ENCODE data around the gene NOX5.

NOX5 gene

DNA sequence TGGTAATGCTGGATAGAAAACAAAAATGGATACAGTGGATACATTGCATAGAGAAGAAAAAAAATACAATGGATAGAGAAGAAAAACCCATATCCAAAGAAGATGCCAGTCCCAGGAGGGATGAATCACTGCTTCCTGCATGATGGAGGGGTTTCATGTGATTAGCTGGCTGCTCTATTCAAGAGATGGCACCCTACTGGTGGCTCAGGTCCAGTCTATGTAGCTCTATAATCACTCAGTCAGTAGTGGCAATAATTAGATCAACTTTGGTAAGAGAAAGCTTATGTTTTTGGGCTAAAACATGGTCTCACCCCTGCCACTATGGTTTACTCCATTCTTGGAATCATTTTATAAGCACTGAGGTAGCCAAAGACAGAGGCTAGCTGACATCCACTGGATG, 33.7 kb upstream of the NOX5 start:
- peaks cover 0 to 7% of the 10 kb centered on the region in 2 donors for H3K9me3 ChIP-seq (ENCODE audit: control insufficient read depth in 1 of 2, low read length in 2 of 2)
- no peak overlapping the region for H3K4me3 ChIP-seq (ENCODE audit: low read depth in 1 of 2, low read length in 2 of 2)
- no peak overlapping the region for H3K27ac ChIP-seq (ENCODE audit: low read depth, low read length)
- H3K36me3 ChIP-seq (ENCODE audit: control insufficient read depth in 1 of 2, insufficient read depth in 2 of 2, low read length in 2 of 2) = no peaks in the 10 kb centered on the region
- peaks cover 0 to 4% of the 10 kb centered on the region in 2 donors for H3K27me3 ChIP-seq (ENCODE audit: control insufficient read depth in 1 of 2, insufficient read depth in 2 of 2, low read length in 2 of 2)
- H3K9ac ChIP-seq (ENCODE audit: low read depth in 1 of 2, low read length in 2 of 2) = no peak overlapping the region
- H3K4me1 ChIP-seq (ENCODE audit: control insufficient read depth in 1 of 2, insufficient read depth in 2 of 2, low read length in 2 of 2) = no peaks in the 10 kb centered on the region

DNA sequence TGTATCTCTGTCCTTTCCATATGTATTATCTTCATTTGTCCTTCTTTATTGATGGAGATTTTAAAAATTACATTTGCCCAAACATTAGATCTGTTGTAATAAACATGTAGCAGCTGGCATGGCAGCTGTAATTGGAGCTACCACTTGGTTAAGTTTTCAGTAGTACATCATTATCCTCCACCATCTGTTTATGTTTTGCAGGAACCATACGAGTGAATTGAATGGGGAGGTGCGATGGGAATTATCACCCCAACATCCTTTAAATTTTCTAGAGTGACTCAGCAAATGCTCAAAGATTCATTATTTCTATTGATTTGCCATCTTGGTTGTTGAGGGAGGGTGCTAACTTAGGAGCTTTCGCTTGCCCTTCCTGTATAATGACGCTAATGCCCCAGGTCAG, 32.6 kb upstream of the NOX5 start:
- Histone ChIP-seq H3K4me1 (ENCODE audit: control insufficient read depth in 1 of 2, insufficient read depth in 2 of 2, low read length in 2 of 2) (no peaks in the 10 kb centered on the region), H3K27ac (ENCODE audit: low read depth, low read length) (no peak overlapping the region), H3K9ac (ENCODE audit: low read depth in 1 of 2, low read length in 2 of 2) (no peak overlapping the region), H3K9me3 (ENCODE audit: control insufficient read depth in 1 of 2, low read length in 2 of 2) (peaks cover 0 to 7% of the 10 kb centered on the region in 2 donors), H3K4me3 (ENCODE audit: low read depth in 1 of 2, low read length in 2 of 2) (no peak overlapping the region), H3K27me3 (ENCODE audit: control insufficient read depth in 1 of 2, insufficient read depth in 2 of 2, low read length in 2 of 2) (peaks cover 0 to 4% of the 10 kb centered on the region in 2 donors), H3K36me3 (ENCODE audit: control insufficient read depth in 1 of 2, insufficient read depth in 2 of 2, low read length in 2 of 2) (no peaks in the 10 kb centered on the region)

DNA sequence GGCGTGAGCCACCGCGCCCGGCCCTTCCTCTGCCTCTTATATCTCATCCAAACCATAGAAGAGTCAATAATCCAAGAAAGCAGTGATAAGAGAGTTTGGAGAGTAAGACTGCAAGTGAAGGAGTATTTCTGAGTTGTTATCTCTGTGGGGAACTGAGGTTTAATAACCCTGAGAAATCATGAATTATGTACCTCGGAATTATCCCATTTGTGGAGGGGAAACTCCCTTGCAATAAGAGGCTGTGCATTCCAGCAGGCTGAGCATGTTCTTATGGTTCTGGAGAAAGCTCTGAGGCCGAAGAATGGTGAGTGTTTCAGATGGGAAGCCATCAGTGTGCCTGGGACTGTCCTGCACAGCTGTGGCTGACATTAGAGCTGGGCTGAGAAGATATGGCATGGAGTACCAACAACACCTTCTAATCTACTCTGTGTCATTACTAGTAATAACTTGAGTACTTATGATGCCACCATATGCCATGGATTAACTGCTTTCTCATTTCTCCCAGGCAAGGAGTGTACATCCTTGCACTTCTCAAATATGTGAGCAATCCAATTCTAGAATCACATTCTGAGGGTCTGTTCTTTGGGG, 31.4 kb upstream of the NOX5 start:
- peaks cover 0 to 7% of the 10 kb centered on the region in 2 donors for H3K9me3 ChIP-seq (ENCODE audit: control insufficient read depth in 1 of 2, low read length in 2 of 2)
- H3K36me3 ChIP-seq (ENCODE audit: control insufficient read depth in 1 of 2, insufficient read depth in 2 of 2, low read length in 2 of 2) = no peaks in the 10 kb centered on the region
- H3K27me3 ChIP-seq (ENCODE audit: control insufficient read depth in 1 of 2, insufficient read depth in 2 of 2, low read length in 2 of 2) = peaks cover 0 to 4% of the 10 kb centered on the region in 2 donors
- no peak overlapping the region for H3K27ac ChIP-seq (ENCODE audit: low read depth, low read length)
- H3K4me1 ChIP-seq (ENCODE audit: control insufficient read depth in 1 of 2, insufficient read depth in 2 of 2, low read length in 2 of 2) = no peaks in the 10 kb centered on the region
- H3K9ac ChIP-seq (ENCODE audit: low read depth in 1 of 2, low read length in 2 of 2) = no peak overlapping the region
- no peak overlapping the region for H3K4me3 ChIP-seq (ENCODE audit: low read depth in 1 of 2, low read length in 2 of 2)

DNA sequence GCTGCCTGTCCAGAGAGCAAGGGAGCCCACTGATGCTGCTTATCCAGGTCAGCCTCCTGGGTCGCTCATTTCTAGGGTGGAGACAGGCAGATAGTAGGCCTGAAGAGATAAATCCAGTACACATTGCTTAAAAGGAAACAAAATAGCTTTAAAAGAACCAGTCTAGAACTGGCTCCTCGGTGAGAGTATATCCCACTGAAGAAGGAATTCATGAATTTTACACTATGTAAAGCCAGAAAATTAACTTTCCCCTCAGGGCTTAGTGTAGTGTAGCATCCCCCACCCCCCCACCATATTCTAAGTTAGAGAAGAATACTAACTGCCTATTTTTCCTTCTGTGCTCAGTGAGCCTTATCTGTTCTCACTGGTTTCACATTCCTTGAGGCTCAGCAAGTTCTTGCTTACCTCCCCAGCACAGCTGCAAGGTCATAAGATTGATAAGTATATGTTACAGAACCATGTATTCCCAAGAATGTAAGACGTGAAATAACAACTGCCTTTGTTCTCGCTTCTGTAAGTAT, 30.5 kb upstream of the NOX5 start:
- H3K9ac ChIP-seq (ENCODE audit: low read depth in 1 of 2, low read length in 2 of 2) = no peak overlapping the region
- H3K36me3 ChIP-seq (ENCODE audit: control insufficient read depth in 1 of 2, insufficient read depth in 2 of 2, low read length in 2 of 2) = no peaks in the 10 kb centered on the region
- H3K4me3 ChIP-seq (ENCODE audit: low read depth in 1 of 2, low read length in 2 of 2) = no peak overlapping the region
- no peaks in the 10 kb centered on the region for H3K4me1 ChIP-seq (ENCODE audit: control insufficient read depth in 1 of 2, insufficient read depth in 2 of 2, low read length in 2 of 2)
- H3K9me3 ChIP-seq (ENCODE audit: control insufficient read depth in 1 of 2, low read length in 2 of 2) = peaks cover 0 to 3% of the 10 kb centered on the region in 2 donors
- H3K27ac ChIP-seq (ENCODE audit: low read depth, low read length) = no peak overlapping the region
- H3K27me3 ChIP-seq (ENCODE audit: control insufficient read depth in 1 of 2, insufficient read depth in 2 of 2, low read length in 2 of 2) = peaks cover 0 to 4% of the 10 kb centered on the region in 2 donors

DNA sequence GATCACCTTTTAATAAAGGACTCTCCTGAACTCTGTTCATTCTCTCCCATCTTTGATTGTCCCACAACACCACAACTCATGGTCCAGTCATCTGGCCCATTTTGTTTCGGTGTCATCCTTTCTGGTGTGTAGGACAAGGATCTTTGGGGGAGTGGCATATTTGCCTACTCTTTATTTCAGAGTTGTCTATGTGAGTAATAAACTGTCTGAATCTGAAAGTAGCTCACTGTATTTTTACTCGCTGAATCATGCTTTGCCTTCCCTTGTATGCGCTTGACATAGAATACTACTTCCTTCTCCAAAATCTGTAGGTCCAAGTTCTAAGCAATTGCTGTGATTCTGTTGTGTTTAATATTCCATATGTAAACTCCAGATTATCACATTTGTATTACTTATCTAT, 29.9 kb upstream of the NOX5 start:
- Histone ChIP-seq H3K27ac (ENCODE audit: low read depth, low read length) (no peak overlapping the region), H3K36me3 (ENCODE audit: control insufficient read depth in 1 of 2, insufficient read depth in 2 of 2, low read length in 2 of 2) (no peaks in the 10 kb centered on the region), H3K9me3 (ENCODE audit: control insufficient read depth in 1 of 2, low read length in 2 of 2) (no peaks in the 10 kb centered on the region), H3K4me1 (ENCODE audit: control insufficient read depth in 1 of 2, insufficient read depth in 2 of 2, low read length in 2 of 2) (no peaks in the 10 kb centered on the region), H3K4me3 (ENCODE audit: low read depth in 1 of 2, low read length in 2 of 2) (no peak overlapping the region), H3K27me3 (ENCODE audit: control insufficient read depth in 1 of 2, insufficient read depth in 2 of 2, low read length in 2 of 2) (peaks cover 0 to 4% of the 10 kb centered on the region in 2 donors), H3K9ac (ENCODE audit: low read depth in 1 of 2, low read length in 2 of 2) (no peak overlapping the region)

DNA sequence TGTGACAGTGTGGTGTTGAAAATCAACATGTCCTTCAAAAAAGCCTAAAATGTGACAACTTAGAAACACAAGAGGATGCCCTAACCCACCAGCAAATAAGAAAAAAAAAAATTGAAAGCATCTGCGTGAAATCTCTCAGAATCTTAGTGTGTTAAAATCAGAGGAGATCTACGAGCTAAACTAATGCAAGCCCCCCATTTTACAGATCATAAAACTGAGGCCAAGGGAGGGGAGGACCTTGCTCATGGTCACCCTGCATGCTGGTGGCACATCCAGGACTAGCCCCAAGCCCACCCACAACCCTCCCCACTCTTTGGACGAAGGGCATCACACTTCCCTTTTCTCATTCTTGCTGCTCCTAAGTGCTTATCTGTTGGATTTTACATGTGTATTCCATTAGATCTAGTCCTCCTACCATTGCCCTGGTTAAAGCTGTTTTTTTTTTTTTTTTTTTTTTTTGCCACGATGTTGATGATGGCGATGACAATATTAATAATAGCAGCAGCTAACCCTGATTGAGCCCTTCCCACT, 29.1 kb upstream of the NOX5 start:
- no peaks in the 10 kb centered on the region for H3K36me3 ChIP-seq (ENCODE audit: control insufficient read depth in 1 of 2, insufficient read depth in 2 of 2, low read length in 2 of 2)

DNA sequence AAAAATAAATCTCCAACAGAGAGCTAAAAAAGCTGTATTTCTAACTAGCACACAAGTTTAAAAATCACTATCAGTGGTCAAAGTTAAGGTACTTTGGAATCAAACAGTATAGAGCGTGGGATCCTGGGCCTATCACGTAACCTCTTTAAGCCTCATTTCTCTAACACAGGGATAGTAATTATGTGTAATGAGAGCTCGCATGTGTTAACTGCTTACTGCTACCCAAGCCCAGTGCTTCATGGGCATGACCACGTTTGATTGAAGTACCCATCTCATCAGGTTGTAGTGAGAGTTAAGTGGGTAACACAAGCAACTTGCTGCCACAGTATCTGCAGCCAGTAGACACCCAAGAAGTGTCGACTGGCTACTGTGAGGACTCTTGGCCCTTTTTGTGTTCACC, 28.2 kb upstream of the NOX5 start:
- Histone ChIP-seq H3K9me3 (ENCODE audit: control insufficient read depth in 1 of 2, low read length in 2 of 2) (no peaks in the 10 kb centered on the region), H3K4me3 (ENCODE audit: low read depth in 1 of 2, low read length in 2 of 2) (no peak overlapping the region), H3K36me3 (ENCODE audit: control insufficient read depth in 1 of 2, insufficient read depth in 2 of 2, low read length in 2 of 2) (no peaks in the 10 kb centered on the region), H3K27ac (ENCODE audit: low read depth, low read length) (no peak overlapping the region), H3K9ac (ENCODE audit: low read depth in 1 of 2, low read length in 2 of 2) (no peak overlapping the region), H3K27me3 (ENCODE audit: control insufficient read depth in 1 of 2, insufficient read depth in 2 of 2, low read length in 2 of 2) (no peaks in the 10 kb centered on the region), H3K4me1 (ENCODE audit: control insufficient read depth in 1 of 2, insufficient read depth in 2 of 2, low read length in 2 of 2) (no peaks in the 10 kb centered on the region)

More for the DNA sequence above, 29.1 kb upstream of the NOX5 start:
- Histone ChIP-seq H3K27me3 (ENCODE audit: control insufficient read depth in 1 of 2, insufficient read depth in 2 of 2, low read length in 2 of 2) (peaks cover 0 to 4% of the 10 kb centered on the region in 2 donors), H3K9ac (ENCODE audit: low read depth in 1 of 2, low read length in 2 of 2) (no peak overlapping the region), H3K4me1 (ENCODE audit: control insufficient read depth in 1 of 2, insufficient read depth in 2 of 2, low read length in 2 of 2) (no peaks in the 10 kb centered on the region), H3K4me3 (ENCODE audit: low read depth in 1 of 2, low read length in 2 of 2) (no peak overlapping the region), H3K27ac (ENCODE audit: low read depth, low read length) (no peak overlapping the region), H3K9me3 (ENCODE audit: control insufficient read depth in 1 of 2, low read length in 2 of 2) (no peaks in the 10 kb centered on the region)

DNA sequence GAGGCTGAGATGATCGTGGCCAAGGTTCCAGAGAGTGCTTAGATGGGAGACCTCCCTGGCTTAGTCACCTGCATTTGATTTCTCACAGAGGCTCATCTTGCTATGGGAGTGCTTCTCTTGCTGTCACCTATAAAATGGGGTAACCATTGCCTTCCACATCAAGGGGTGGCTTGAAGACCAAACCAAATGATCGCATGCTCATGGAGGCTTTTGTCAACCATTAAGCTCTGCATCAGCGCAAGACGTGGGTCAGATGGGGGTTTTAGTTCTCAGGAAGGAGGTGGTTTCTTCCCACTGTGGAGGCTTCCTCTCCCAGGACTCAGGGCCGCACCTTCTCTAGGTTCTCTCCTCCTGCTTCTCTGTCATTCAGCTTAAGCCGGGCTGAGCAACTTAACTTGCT, 27.4 kb upstream of the NOX5 start:
- no peak overlapping the region for H3K27ac ChIP-seq (ENCODE audit: low read depth, low read length)
- no peak overlapping the region for H3K4me3 ChIP-seq (ENCODE audit: low read depth in 1 of 2, low read length in 2 of 2)
- H3K4me1 ChIP-seq (ENCODE audit: control insufficient read depth in 1 of 2, insufficient read depth in 2 of 2, low read length in 2 of 2) = no peaks in the 10 kb centered on the region
- H3K27me3 ChIP-seq (ENCODE audit: control insufficient read depth in 1 of 2, insufficient read depth in 2 of 2, low read length in 2 of 2) = no peaks in the 10 kb centered on the region
- no peaks in the 10 kb centered on the region for H3K36me3 ChIP-seq (ENCODE audit: control insufficient read depth in 1 of 2, insufficient read depth in 2 of 2, low read length in 2 of 2)
- no peak overlapping the region for H3K9ac ChIP-seq (ENCODE audit: low read depth in 1 of 2, low read length in 2 of 2)
- no peaks in the 10 kb centered on the region for H3K9me3 ChIP-seq (ENCODE audit: control insufficient read depth in 1 of 2, low read length in 2 of 2)

DNA sequence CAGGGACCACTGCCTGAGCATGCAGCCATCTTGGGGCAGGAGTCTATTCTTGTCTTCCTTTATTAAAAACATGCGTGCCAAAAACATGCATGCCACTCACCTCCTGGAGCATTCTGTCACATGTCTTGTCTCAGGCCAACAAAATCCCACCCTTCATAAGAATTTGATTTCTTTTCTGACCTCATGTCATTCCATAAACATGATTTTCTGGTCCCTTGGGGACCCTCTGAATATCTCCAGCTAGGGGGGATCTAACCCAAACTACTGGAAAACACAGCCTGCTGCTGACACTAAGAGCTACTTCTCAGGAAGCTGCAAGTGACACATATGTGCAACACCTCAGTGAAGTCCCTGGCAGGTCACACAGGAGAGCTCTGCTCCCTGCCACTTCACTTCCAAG, 26.8 kb upstream of the NOX5 start:
- no peaks in the 10 kb centered on the region for H3K9me3 ChIP-seq (ENCODE audit: control insufficient read depth in 1 of 2, low read length in 2 of 2)
- H3K27ac ChIP-seq (ENCODE audit: low read depth, low read length) = no peak overlapping the region
- H3K4me3 ChIP-seq (ENCODE audit: low read depth in 1 of 2, low read length in 2 of 2) = no peak overlapping the region
- no peak overlapping the region for H3K9ac ChIP-seq (ENCODE audit: low read depth in 1 of 2, low read length in 2 of 2)
- H3K4me1 ChIP-seq (ENCODE audit: control insufficient read depth in 1 of 2, insufficient read depth in 2 of 2, low read length in 2 of 2) = no peaks in the 10 kb centered on the region
- no peaks in the 10 kb centered on the region for H3K27me3 ChIP-seq (ENCODE audit: control insufficient read depth in 1 of 2, insufficient read depth in 2 of 2, low read length in 2 of 2)
- H3K36me3 ChIP-seq (ENCODE audit: control insufficient read depth in 1 of 2, insufficient read depth in 2 of 2, low read length in 2 of 2) = no peaks in the 10 kb centered on the region

DNA sequence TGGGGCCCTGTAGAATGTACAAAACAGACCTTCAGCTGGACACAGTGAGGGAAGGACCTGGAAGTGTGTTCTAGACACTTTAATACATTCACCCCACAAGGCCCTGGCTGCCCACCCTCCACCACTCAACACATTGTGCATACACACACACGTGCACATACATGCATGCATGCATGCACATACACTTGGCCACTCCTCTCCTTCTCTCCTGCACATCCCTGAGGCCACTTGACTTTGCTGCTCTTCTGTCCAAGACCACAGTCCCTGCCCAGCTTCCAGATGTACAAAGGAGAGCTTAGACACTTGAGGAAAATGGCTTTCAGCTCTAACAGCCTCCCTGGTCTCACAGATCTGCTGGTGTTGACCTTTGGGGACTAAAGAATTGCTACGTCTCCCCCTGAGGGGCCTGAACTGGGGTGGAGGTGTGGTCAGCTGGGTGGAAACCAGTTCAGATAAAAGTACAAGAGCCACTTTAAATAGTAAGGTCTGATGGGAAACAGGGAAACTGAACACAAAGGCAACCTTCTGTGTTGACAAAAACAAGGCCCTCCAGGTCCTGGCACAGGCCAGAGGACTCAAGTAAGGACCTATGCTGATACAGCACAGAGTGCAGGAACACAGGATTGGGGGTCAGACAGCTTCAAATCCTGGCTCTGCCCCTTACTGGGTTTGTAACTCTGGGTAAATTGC, 24.8 kb upstream of the NOX5 start:
- no peak overlapping the region for H3K4me3 ChIP-seq (ENCODE audit: low read depth in 1 of 2, low read length in 2 of 2)
- no peak overlapping the region for H3K9ac ChIP-seq (ENCODE audit: low read depth in 1 of 2, low read length in 2 of 2)
- H3K4me1 ChIP-seq (ENCODE audit: control insufficient read depth in 1 of 2, insufficient read depth in 2 of 2, low read length in 2 of 2) = no peaks in the 10 kb centered on the region
- no peaks in the 10 kb centered on the region for H3K36me3 ChIP-seq (ENCODE audit: control insufficient read depth in 1 of 2, insufficient read depth in 2 of 2, low read length in 2 of 2)
- H3K27me3 ChIP-seq (ENCODE audit: control insufficient read depth in 1 of 2, insufficient read depth in 2 of 2, low read length in 2 of 2) = no peaks in the 10 kb centered on the region
- no peak overlapping the region for H3K27ac ChIP-seq (ENCODE audit: low read depth, low read length)
- no peaks in the 10 kb centered on the region for H3K9me3 ChIP-seq (ENCODE audit: control insufficient read depth in 1 of 2, low read length in 2 of 2)

Data from duodenal mucosa (tissue), 2 donors.